IPS-18a (cell line): ENCODE results near the gene FOXD3.

Source experiments
- H3K27ac ChIP-seq: one replicate; pipeline ENCODE4 v1.5.1; 2013; ENCODE audit warnings: low read length
- H3K27me3 ChIP-seq: one replicate; pipeline ENCODE4 v1.6.1; 2013; ENCODE audit warnings: mild to moderate bottlenecking, low read length; ENCODE audit not compliant: control insufficient read depth, insufficient read depth
- H3K36me3 ChIP-seq: one replicate; pipeline ENCODE4 v1.6.1; 2013; ENCODE audit warnings: low read depth, low read length; ENCODE audit not compliant: control insufficient read depth
- H3K4me1 ChIP-seq: one replicate; pipeline ENCODE4 v1.6.1; 2013; ENCODE audit warnings: low read depth, low read length; ENCODE audit not compliant: control insufficient read depth
- H3K4me3 ChIP-seq: one replicate; pipeline ENCODE4 v1.5.1; 2013; ENCODE audit warnings: low read length
- H3K9ac ChIP-seq: one replicate; pipeline ENCODE4 v1.6.1; 2013; ENCODE audit warnings: mild to moderate bottlenecking, low read length, moderate library complexity
- H3K9me3 ChIP-seq: one replicate; pipeline ENCODE4 v1.6.1; 2013; ENCODE audit warnings: low read depth, low read length; ENCODE audit not compliant: control insufficient read depth

FOXD3 gene

GRCh38 chr1:63368131-63368530 is 45.8 kb downstream of the FOXD3 start:
- H3K27me3 ChIP-seq, result peaks cover 15% of the 10 kb centered on the region
- H3K36me3 ChIP-seq, result peaks cover 13% of the 10 kb centered on the region
- peak overlapping the region; percentile 98 for H3K4me3 ChIP-seq
- H3K4me1 ChIP-seq, result peaks cover 6% of the 10 kb centered on the region
- peak overlapping the region; percentile 31 for H3K27ac ChIP-seq
- H3K9ac ChIP-seq, result peak overlapping the region; percentile 85
- H3K9me3 ChIP-seq, result no peaks in the 10 kb centered on the region
